AG20443 (cell line): ENCODE data around the gene EGFL7.
"Not testable (repeated sequence)": the region's sequence is repeated elsewhere in the genome, so short reads cannot be mapped to it uniquely, and the experiment has no call there.

Experiments
- DNase-seq: peaks from one replicate; pipeline ENCODE4 v3.0.0; 2012; ENCODE audit warnings: low spot score, mixed read lengths

Gene EGFL7

GRCh38 chr9:136698635-136699246 is 36.0 kb downstream of the EGFL7 start:
- DNase-seq = no peak

DNA sequence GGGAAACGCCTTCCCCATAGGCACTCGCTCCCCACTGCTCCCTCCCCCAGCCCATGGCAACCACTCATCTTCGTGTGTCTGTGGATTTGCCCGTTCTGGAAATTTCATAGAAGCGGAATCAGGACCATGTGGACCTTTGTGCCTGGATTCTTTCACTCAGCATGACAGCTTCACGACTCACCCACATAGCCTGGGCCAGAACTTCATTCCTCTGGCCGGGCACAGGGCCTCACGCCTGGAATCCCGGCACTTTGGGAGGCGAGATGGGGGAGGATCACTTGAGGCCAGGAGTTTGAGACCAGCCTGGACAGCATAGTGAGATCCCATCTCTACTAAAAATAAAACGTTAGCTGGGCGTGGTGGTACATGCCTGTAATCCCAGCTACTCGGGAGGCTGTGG is 37.6 kb downstream of the EGFL7 start:
- DNase-seq = no peak

- no peak for DNase-seq
Measured at GRCh38 chr9:136700959-136701667, 38.4 kb downstream of the EGFL7 start.

DNA sequence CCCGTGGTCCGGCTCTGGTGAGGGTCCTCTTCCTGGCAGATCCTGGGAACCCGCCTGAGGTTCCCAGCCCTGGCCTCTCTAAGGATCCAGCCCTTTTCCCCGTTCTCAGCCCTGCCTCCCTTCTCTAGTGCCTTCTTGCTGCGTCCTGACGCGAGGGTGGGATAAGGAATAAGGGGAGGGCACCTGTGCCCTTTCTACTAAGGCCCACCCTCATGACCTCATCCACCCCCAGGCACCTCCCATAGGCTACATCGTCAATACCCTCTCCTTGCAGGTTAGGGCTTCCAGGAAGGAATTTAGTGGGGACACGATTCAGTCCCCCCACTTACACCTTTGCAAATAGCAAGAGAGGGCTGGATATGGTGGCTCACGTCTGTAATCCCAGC is 38.9 kb downstream of the EGFL7 start:
- no peak for DNase-seq

GRCh38 chr9:136703276-136703860 is 40.7 kb downstream of the EGFL7 start:
- no peak for DNase-seq

DNA sequence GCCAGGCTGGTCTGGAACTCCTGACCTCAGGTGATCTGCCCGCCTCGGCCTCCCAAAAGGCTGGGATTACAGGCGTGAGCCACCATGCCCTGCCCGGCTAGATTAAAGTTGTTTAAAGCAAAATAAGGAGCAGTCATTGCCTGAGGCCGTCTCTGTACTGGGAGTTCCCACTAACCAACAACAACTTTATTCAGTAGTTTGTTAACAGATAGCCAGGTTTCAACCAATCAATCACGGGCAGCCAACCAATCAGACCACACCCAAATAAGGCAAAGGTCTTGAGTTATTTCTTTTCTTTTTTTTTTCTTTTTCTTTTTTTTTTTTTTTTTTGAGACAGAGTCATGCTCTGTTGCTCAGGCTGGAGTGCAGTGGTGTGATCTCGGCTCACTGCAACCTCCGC is 42.0 kb downstream of the EGFL7 start:
- DNase-seq = not testable (repeated sequence)

GRCh38 chr9:136705564-136705963 is 42.8 kb downstream of the EGFL7 start:
- DNase-seq = no peak

- DNase-seq = no peak
Measured at GRCh38 chr9:136707011-136707410, 44.3 kb downstream of the EGFL7 start.

- DNase-seq = no peak
Measured at GRCh38 chr9:136707849-136708517, 45.3 kb downstream of the EGFL7 start.

GRCh38 chr9:136709454-136710109 is 46.9 kb downstream of the EGFL7 start:
- DNase-seq = no peak

DNA sequence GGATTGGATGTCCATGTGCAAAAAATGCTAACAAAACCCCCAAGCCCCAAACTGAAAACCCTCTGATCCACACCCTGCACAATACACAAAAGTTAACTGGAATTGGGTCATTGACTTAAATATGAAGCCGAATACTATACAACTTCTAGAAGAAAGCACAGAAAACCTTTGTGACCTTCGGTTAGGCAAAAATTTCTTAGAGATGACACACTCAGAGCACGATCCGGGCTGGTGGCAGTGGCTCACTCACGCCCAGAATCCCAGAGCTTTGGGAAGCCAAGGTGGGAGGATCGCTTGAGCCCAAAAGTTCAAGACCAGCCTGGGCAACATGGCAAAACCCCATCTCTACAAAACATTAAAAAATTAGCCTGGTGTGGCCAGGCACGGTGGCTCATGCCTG is 47.8 kb downstream of the EGFL7 start:
- DNase-seq = no peak

- not testable (repeated sequence) for DNase-seq
Measured at GRCh38 chr9:136711219-136711648, 48.5 kb downstream of the EGFL7 start.

DNA sequence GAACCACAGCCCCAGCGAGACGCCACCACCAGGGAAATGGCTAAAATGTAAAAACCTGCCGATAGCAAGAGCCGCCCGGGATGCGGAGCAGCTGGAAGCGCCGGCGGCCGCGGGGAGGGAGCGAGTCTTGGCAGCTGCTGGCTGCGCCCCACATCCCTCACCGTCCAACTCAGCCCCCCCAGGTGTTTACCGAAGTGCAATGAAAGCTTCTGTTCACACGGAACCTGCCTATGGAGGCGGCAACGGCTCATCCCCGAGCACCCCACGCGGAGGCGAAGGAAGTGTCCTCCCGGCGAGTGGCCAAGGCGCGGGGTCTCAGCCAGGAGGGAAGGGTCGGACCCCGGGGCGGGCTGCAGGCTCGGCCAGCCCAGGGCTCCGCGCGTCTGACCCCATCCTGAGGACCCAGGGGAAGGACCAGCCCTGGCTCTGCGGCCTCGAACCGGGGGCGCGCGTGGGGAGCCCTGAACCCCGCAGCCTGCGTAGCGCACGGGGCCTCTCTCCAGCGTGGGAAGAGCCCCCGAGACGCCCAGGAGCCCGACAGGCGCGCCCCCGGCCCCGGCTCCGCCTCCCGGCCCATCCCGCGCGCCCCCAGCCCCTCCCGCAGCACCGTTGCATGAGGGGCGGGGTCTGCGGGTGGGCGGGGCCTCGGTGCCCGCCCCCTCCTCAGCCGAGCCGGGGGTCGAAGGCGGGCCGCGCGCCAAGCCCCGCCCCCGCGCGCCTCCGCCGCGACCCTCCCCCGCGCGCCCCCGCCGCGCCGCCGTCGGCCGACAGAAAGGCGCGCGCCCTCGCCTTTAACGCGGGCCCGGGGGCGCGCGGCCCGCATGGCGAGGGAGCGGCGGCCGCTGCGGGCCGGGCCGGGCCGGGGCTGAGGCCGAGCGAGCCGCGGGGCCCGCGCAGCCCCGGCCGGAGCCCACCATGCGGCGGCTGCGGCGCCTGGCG is 49.3 kb downstream of the EGFL7 start, which contains the start of gene DIPK1B:
DIPK1B (plus strand) TSS at position 822 of the 939 bp plus-strand sequence; CDS start at position 916, 94 bp downstream.
- DNase-seq = no peak

DNA sequence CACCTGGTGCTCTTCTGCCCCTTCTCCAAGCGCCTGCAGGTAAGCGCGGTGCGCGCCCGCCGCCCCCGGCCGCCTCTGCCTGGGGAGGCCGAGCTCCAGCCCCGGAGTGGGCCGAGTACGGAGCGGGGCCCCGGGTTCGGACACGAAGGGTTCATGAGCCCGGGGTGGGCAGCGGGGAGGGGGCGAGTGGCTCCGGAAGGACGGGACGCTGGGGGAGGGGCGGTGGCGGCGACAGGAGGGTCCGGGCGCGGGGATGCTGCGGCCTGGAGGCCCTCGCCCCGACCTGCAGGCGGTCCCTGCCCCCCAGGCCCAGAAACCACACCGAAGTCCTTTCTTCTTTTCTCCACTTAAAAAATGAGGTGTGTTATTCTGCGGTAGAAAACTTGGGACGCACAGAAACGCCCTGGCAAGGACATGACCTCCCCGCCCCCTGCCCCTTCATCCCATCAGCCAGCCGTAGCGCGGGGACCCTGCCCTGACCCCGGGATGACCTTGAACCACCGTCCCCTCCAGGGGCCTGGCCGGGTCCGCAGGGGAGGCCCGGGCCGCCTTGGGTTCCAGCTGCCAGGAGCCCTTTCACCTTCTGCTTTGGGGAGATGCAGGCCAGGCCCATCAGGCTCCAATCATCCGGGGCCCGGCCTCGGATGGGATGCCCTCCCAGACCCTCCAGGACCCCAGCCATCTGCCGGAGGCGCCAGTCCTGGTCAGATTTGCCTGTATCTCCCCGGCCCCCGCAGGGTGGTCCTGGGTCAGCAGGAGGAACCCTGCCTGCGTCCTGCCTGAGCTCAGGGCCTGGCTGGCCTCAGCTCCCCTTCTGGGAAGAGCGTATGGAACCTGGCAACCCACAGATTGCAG is 50.2 kb downstream of the EGFL7 start:
- DNase-seq = no peak

GRCh38 chr9:136713550-136713949 is 50.8 kb downstream of the EGFL7 start:
- no peak for DNase-seq

GRCh38 chr9:136714096-136714892 is 51.6 kb downstream of the EGFL7 start:
- no peak for DNase-seq

DNA sequence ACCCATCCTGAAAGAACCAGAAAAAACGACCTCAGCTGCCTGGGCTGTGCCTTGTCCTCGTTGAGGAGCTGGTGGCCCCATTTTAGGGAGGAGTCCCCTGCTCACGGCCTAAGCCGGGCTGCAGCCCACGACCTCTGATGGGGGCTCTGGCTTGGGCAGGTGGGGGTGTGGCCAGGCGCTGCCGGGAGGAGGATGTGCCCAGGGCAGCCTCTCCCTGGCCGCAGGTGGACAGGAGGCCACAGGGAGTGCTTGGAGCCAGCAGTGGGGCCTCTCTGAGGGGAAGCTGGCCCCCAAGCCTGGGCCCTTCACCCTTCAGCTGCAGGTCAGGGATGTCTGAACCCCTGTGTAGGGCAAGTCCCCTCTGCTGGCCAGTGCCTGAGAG is 52.2 kb downstream of the EGFL7 start:
- no peak for DNase-seq

GRCh38 chr9:136717399-136717798 is 54.7 kb downstream of the EGFL7 start:
- DNase-seq = no peak
